A673 (cell line): ENCODE data around the gene NPS. TPM values are rescaled to one million over a fixed set of nuclear protein-coding genes. Genes with fewer than 3 reads are reported as not detected.

Experiments
- BruUV-seq: library from RNA; stranded (reverse); fragments of 400-500 nt; replicated peaks from 2 replicates; lab custom pipeline; 2021; lab: Mats Ljungman, UMichigan
- CTCF ChIA-PET: fragments of 300-600 bp; sonication (Branson Sonifier 250); formaldehyde crosslinking; loops from one replicate; lab custom pipeline; 2022; ENCODE audit warnings: antibody characterized with exemption; lab: Charles Lee
- POLR2A ChIA-PET: fragments of 300-600 bp; sonication (Branson Sonifier 250); formaldehyde crosslinking; loops from one replicate; lab custom pipeline; 2022; ENCODE audit warnings: antibody characterized with exemption; ENCODE audit not compliant: low non-redundant PET; lab: Charles Lee
- DNase-seq: peaks from one replicate; pipeline ENCODE4 v3.0.0-alpha.2; 2015; ENCODE audit warnings: low spot score
- H3K27ac ChIP-seq: fragments of 200-600 bp; sonication (generic); 2 replicates; pipeline ENCODE4 v1.5.1; 2016; ENCODE audit warnings: mixed run types, low read depth, mild to moderate bottlenecking, mixed read lengths, antibody characterized with exemption, low read length; ENCODE audit not compliant: poor library complexity, severe bottlenecking
- H3K27me3 ChIP-seq: fragments of 200-600 bp; sonication (generic); replicated peaks from 2 replicates; pipeline ENCODE4 v1.6.1; 2017; ENCODE audit warnings: mixed run types, low read depth, mild to moderate bottlenecking, mixed read lengths, antibody characterized with exemption, low read length; ENCODE audit not compliant: insufficient read depth, poor library complexity
- H3K36me3 ChIP-seq: fragments of 200-600 bp; sonication (generic); 2 replicates; pipeline ENCODE4 v1.6.1; 2016; ENCODE audit warnings: mixed run types, mild to moderate bottlenecking, mixed read lengths, antibody characterized with exemption, low read length; ENCODE audit not compliant: insufficient read depth, poor library complexity, severe bottlenecking
- H3K4me1 ChIP-seq: fragments of 200-600 bp; sonication (generic); 2 replicates; pipeline ENCODE4 v1.6.1; 2017; ENCODE audit warnings: mixed run types, mild to moderate bottlenecking, mixed read lengths, antibody characterized with exemption, low read length; ENCODE audit not compliant: insufficient read depth, poor library complexity, severe bottlenecking
- H3K4me3 ChIP-seq: fragments of 200-600 bp; sonication (generic); 2 replicates; pipeline ENCODE4 v1.5.1; 2016; ENCODE audit warnings: low read depth, mixed run types, mild to moderate bottlenecking, mixed read lengths, low read length; ENCODE audit not compliant: poor library complexity, severe bottlenecking
- H3K9me3 ChIP-seq: fragments of 200-600 bp; sonication (generic); 2 replicates; pipeline ENCODE4 v1.6.1; 2016; ENCODE audit warnings: mixed run types, low read depth, mild to moderate bottlenecking, mixed read lengths, antibody characterized with exemption, low read length; ENCODE audit not compliant: poor library complexity, severe bottlenecking
- EZH2 ChIP-seq: fragments of 200-600 bp; sonication (generic); IDR thresholded peaks from 2 replicates; pipeline ENCODE4 v1.6.1; 2017; ENCODE audit warnings: borderline replicate concordance, low read depth, mild to moderate bottlenecking, mixed read lengths, antibody characterized with exemption, low read length; ENCODE audit not compliant: poor library complexity, severe bottlenecking
- intact Hi-C: fragments of 100-400 bp; cut with micrococcal nuclease; formaldehyde crosslinking; loops from one replicate; pipeline ENCODE4 v1.10.0; 2022; ENCODE audit not compliant: unreplicated experiment
- total RNA-seq: library from RNA; stranded (reverse); gene quantifications from 2 replicates; pipeline ENCODE4 v1.2.3, GENCODE V29; 2021
- TF ChIP-seq, protein P1 (sequence below): fragments of 300-800, 200-600 bp; sonication (generic); conservative IDR thresholded peaks from 2 replicates; pipeline ENCODE4 v1.5.1; 2017; ENCODE audit warnings: low read depth, mild to moderate bottlenecking, antibody characterized with exemption, low read length, moderate library complexity, mixed read lengths

Gene NPS
- total RNA-seq, 1 experiment from 2014 or later: not detected

- H3K4me3 ChIP-seq: no peak overlapping the region
- ChIA-PET POLR2A (no interaction called here), CTCF (no interaction called here)
- peak; percentile 72 for DNase-seq
- H3K27ac ChIP-seq: peak overlapping the region; percentile 83
- no peaks in the 10 kb centered on the region for H3K27me3 ChIP-seq
- intact Hi-C loops: no loop called here
- no peaks in the 10 kb centered on the region for H3K36me3 ChIP-seq
- no peak for TF ChIP-seq EZH2
- TF ChIP-seq, protein P1, sequence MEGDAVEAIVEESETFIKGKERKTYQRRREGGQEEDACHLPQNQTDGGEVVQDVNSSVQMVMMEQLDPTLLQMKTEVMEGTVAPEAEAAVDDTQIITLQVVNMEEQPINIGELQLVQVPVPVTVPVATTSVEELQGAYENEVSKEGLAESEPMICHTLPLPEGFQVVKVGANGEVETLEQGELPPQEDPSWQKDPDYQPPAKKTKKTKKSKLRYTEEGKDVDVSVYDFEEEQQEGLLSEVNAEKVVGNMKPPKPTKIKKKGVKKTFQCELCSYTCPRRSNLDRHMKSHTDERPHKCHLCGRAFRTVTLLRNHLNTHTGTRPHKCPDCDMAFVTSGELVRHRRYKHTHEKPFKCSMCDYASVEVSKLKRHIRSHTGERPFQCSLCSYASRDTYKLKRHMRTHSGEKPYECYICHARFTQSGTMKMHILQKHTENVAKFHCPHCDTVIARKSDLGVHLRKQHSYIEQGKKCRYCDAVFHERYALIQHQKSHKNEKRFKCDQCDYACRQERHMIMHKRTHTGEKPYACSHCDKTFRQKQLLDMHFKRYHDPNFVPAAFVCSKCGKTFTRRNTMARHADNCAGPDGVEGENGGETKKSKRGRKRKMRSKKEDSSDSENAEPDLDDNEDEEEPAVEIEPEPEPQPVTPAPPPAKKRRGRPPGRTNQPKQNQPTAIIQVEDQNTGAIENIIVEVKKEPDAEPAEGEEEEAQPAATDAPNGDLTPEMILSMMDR: no peak
- no TSS peak for BruUV-seq
- H3K4me1 ChIP-seq: peaks cover 66% of the 10 kb centered on the region
- H3K9me3 ChIP-seq: no peaks in the 10 kb centered on the region
Observed at GRCh38 chr10:127527320-127527719, 21.8 kb upstream of the NPS start.

DNA sequence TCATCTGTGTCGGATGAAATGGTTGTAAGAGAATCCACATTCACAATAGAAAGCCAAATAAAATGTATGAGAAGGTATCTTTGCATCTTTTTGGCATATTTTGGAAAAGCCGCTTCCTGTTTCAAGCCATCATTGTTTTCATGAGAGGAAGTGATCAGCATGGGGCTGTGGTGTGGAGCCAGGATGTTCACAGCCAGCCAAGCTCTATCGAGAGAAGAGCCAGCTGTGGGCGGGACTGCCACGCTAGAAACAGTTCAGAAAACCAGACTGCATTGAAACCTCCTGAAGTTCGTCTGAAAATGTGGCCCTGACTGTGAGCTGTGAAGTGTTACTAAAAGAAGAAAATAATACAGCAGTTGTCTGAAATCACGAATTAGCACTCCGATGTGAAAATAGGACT, 21.2 kb upstream of the NPS start:
- DNase-seq: peak; percentile 97
- ChIA-PET CTCF (no interaction called here), POLR2A (no interaction called here)
- Histone ChIP-seq H3K36me3 (no peaks in the 10 kb centered on the region), H3K9me3 (no peaks in the 10 kb centered on the region), H3K27ac (peak overlapping the region; percentile 83), H3K4me1 (peaks cover 64% of the 10 kb centered on the region), H3K4me3 (no peak overlapping the region), H3K27me3 (no peaks in the 10 kb centered on the region)
- intact Hi-C loops: no loop called here
- no TSS peak for BruUV-seq
- no peak for TF ChIP-seq EZH2
- TF ChIP-seq, protein P1: no peak

GRCh38 chr10:127532193-127532592, 16.9 kb upstream of the NPS start:
- peaks cover 27% of the 10 kb centered on the region for H3K4me1 ChIP-seq
- H3K9me3 ChIP-seq: peaks cover 3% of the 10 kb centered on the region
- no TSS peak for BruUV-seq
- no peak for DNase-seq
- ChIA-PET POLR2A (no interaction called here), CTCF (no interaction called here)
- no peaks in the 10 kb centered on the region for H3K27me3 ChIP-seq
- intact Hi-C loops: no loop called here
- H3K27ac ChIP-seq: no peak overlapping the region
- no peak overlapping the region for H3K4me3 ChIP-seq
- no peak for TF ChIP-seq EZH2
- no peaks in the 10 kb centered on the region for H3K36me3 ChIP-seq

DNA sequence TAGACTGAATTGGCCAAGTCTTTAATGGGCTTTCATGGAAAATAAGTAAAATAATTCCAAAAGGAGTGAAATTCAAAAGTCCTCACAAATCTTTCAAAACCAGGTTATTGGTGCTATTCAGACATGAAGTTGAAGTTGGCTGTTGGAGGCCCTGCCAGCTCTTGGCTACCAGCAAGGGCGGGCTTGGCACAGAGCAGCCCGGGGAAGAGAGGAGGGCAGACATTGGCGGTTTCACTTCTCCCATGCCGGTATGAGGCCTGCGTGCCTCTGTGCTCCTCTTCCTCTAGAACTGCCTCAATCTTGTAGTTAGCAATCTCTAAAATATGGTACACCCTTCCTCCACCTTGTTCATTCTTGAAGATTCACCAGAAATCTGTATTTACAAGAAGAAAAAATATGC, 16.4 kb upstream of the NPS start:
- CTCF ChIA-PET: no interaction called here
- no peak for DNase-seq
- peaks cover 3% of the 10 kb centered on the region for H3K9me3 ChIP-seq
- intact Hi-C loops: no loop called here
- TF ChIP-seq, protein P1: no peak
- no peak for TF ChIP-seq EZH2
- POLR2A ChIA-PET: no interaction called here
- H3K4me1 ChIP-seq: peaks cover 23% of the 10 kb centered on the region
- H3K4me3 ChIP-seq: no peak overlapping the region
- BruUV-seq: no TSS peak
- H3K27ac ChIP-seq: no peak overlapping the region
- no peaks in the 10 kb centered on the region for H3K36me3 ChIP-seq
- H3K27me3 ChIP-seq: no peaks in the 10 kb centered on the region
